Osteocyte (in vitro differentiated cells): ENCODE data around the gene SLC35A4. TPM values are rescaled to one million over a fixed set of nuclear protein-coding genes. Genes with fewer than 3 reads are reported as not detected.

ENCODE experiments used
- DNase-seq: peaks from one replicate; pipeline ENCODE4 v3.0.0; 2021; ENCODE audit warnings: mixed read lengths; ENCODE audit not compliant: unreplicated experiment; ENCODE audit errors: extremely low spot score
- H3K27ac Mint-ChIP-seq: one replicate; pipeline ENCODE4 v1.8.0; 2021; ENCODE audit warnings: mild to moderate bottlenecking, mixed read lengths; ENCODE audit not compliant: unreplicated experiment
- H3K27me3 Mint-ChIP-seq: one replicate; pipeline ENCODE4 v1.8.0; 2021; ENCODE audit warnings: mixed read lengths; ENCODE audit not compliant: unreplicated experiment
- H3K36me3 Mint-ChIP-seq: one replicate; pipeline ENCODE4 v1.8.0; 2021; ENCODE audit warnings: mixed read lengths; ENCODE audit not compliant: unreplicated experiment
- H3K4me1 Mint-ChIP-seq: one replicate; pipeline ENCODE4 v1.8.0; 2021; ENCODE audit warnings: mixed read lengths; ENCODE audit not compliant: unreplicated experiment
- H3K4me3 Mint-ChIP-seq: one replicate; pipeline ENCODE4 v1.8.0; 2021; ENCODE audit warnings: mild to moderate bottlenecking, moderate library complexity, mixed read lengths; ENCODE audit not compliant: unreplicated experiment
- H3K9me3 Mint-ChIP-seq: one replicate; pipeline ENCODE4 v1.8.0; 2021; ENCODE audit warnings: mixed read lengths; ENCODE audit not compliant: unreplicated experiment
- CTCF ChIP-seq: fragments of 200-600 bp; sonication (generic); IDR thresholded peaks from 2 replicates; pipeline ENCODE4 v1.5.0; 2021; ENCODE audit warnings: antibody characterized with exemption, mild to moderate bottlenecking, moderate library complexity
- total RNA-seq: library from RNA; stranded (reverse); gene quantifications from 2 replicates; pipeline ENCODE4 v1.2.1, GENCODE V29; 2021

Gene SLC35A4
- total RNA-seq, 1 donor from 2014 or later: 79.6 TPM

- Mint-ChIP-seq H3K9me3 (no peaks in the 10 kb centered on the region), H3K4me1 (peaks cover 48% of the 10 kb centered on the region), H3K4me3 (no peak overlapping the region), H3K27me3 (no peaks in the 10 kb centered on the region), H3K36me3 (peaks cover 7% of the 10 kb centered on the region), H3K27ac (no peak overlapping the region)
- no peak for TF ChIP-seq CTCF
- DNase-seq: no peak
Observed at GRCh38 chr5:140560227-140560626, 4.4 kb upstream of the SLC35A4 start.

- Mint-ChIP-seq H3K27ac (no peak overlapping the region), H3K9me3 (no peaks in the 10 kb centered on the region), H3K4me1 (peaks cover 44% of the 10 kb centered on the region), H3K36me3 (peaks cover 9% of the 10 kb centered on the region), H3K27me3 (no peaks in the 10 kb centered on the region), H3K4me3 (no peak overlapping the region)
- TF ChIP-seq CTCF: no peak
- DNase-seq: no peak
Observed at GRCh38 chr5:140561753-140562523, 2.7 kb upstream of the SLC35A4 start.

- Mint-ChIP-seq H3K4me3 (peak overlapping the region; percentile 95), H3K36me3 (peaks cover 19% of the 10 kb centered on the region), H3K27me3 (no peaks in the 10 kb centered on the region), H3K9me3 (no peaks in the 10 kb centered on the region), H3K27ac (peak overlapping the region; percentile 93), H3K4me1 (peaks cover 36% of the 10 kb centered on the region)
- no peak for DNase-seq
- no peak for TF ChIP-seq CTCF
Observed at GRCh38 chr5:140563596-140563995, 1.0 kb upstream of the SLC35A4 start.

GRCh38 chr5:140565024-140565779 is 574 bp downstream of the SLC35A4 start:
- Mint-ChIP-seq H3K27me3 (no peaks in the 10 kb centered on the region), H3K9me3 (no peaks in the 10 kb centered on the region), H3K4me3 (peak overlapping the region; percentile 95), H3K36me3 (peaks cover 21% of the 10 kb centered on the region), H3K27ac (peak overlapping the region; percentile 93), H3K4me1 (peaks cover 36% of the 10 kb centered on the region)
- no peak for TF ChIP-seq CTCF
- DNase-seq: peak; percentile 66

GRCh38 chr5:140565780-140566095 is 1.1 kb downstream of the SLC35A4 start:
- TF ChIP-seq CTCF: no peak
- Mint-ChIP-seq H3K4me3 (peak overlapping the region; percentile 95), H3K27me3 (no peaks in the 10 kb centered on the region), H3K9me3 (no peaks in the 10 kb centered on the region), H3K4me1 (peaks cover 36% of the 10 kb centered on the region), H3K27ac (peak overlapping the region; percentile 93), H3K36me3 (peaks cover 18% of the 10 kb centered on the region)
- peak; percentile 48 for DNase-seq
